ELF-1 (cell line): ENCODE results near the gene SEMA3B.
"Not testable (repeated sequence)": the region's sequence is repeated elsewhere in the genome, so short reads cannot be mapped to it uniquely, and the experiment has no call there.

ENCODE experiments used
- DNase-seq: peaks from one replicate; pipeline ENCODE4 v3.0.0-alpha.2; 2016; ENCODE audit warnings: low read depth, low spot score

The SEMA3B gene

GRCh38 chr3:50237754-50238548 lies 31.0 kb upstream of the SEMA3B start:
- DNase-seq, result peak; percentile 90

- DNase-seq, result no peak
Observed at GRCh38 chr3:50238549-50239026, 30.4 kb upstream of the SEMA3B start.

GRCh38 chr3:50239649-50240048 lies 29.3 kb upstream of the SEMA3B start:
- DNase-seq, result peak; percentile 45

- peak; percentile 95 for DNase-seq
Observed at GRCh38 chr3:50241163-50241562, 27.8 kb upstream of the SEMA3B start.

GRCh38 chr3:50241713-50242380 lies 27.1 kb upstream of the SEMA3B start:
- DNase-seq, result no peak

- no peak for DNase-seq
Observed at GRCh38 chr3:50242381-50242770, 26.6 kb upstream of the SEMA3B start.

- DNase-seq, result no peak
Observed at GRCh38 chr3:50242851-50243542, 25.9 kb upstream of the SEMA3B start.

DNA sequence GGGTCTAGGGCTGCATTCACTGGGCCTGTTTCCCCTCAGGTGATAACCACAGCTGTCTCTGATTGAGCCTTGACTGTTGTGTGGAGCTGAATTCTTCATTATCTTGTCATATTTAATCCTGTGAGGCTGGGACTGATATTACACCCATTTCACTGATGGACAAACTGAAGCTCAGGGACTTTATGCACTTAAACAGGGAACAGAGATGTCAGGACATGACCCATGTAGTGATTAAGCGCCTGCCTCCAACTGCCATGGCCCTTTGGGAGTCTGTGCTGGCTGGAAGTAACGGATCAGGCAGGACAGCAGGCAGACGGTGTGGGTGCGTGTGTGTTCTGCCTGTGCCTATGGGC lies 25.4 kb upstream of the SEMA3B start:
- no peak for DNase-seq

GRCh38 chr3:50244813-50245212 lies 24.1 kb upstream of the SEMA3B start:
- not testable (repeated sequence) for DNase-seq

DNA sequence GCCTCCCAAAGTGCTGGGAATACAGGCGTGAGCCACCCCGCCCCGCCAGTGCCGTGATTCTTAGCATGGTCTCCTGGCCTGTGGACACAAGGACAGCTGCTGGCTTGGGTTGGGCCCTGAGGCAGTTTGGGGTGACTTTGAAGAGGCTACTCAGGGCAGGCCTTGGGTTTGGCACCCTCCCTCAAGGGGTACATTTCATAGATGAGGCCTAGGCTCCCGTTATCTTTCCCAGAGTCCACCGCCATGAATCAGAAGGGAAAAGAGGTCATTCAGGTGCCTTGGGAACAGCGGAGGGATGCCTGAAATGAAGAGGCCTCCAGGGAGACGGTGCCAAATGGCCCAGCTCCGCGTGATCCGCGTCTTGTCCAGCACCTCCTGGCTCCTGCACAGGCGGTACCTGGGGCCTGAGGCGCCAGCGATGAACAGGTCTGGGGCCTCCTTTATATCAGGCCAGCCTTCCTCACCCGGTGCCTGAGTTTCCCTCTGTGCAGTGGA lies 23.6 kb upstream of the SEMA3B start:
- no peak for DNase-seq

DNA sequence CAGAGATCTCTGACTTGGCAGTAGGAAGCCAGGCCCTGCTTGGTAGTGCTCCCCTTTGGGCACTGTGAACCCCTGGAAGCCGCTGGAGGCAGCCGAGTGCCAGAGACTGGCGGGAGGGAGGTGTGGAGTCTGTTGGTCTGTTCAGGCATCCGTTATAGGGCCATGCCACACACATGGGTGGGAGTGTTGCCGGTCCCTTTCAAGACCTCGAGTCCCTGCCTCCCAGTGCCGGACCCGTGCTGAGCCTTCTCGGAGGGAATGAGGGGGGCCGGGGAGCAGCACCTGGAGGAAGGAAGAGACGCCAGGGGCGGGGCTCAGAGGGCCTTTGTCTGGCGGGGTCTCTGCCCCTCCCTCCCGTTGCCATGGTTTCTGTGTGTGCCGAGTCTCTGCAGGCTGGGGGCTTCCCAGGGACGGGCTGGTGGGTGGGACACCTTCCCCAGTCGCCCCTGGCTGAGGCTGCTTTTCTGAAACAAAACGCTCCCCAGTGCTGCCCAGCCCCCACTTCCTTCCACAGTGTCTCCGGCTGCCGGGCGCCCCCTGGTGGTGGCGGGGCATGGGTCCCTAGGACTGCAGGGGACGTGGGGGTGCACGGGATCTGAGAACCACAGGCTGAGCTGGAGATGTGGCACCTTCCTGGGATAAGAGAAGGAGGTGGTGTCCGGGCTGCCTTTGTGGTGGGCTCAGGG lies 23.0 kb upstream of the SEMA3B start:
- peak; percentile 96 for DNase-seq

GRCh38 chr3:50246517-50246954 lies 22.4 kb upstream of the SEMA3B start:
- DNase-seq, result no peak

- no peak for DNase-seq
Observed at GRCh38 chr3:50248387-50248786, 20.6 kb upstream of the SEMA3B start.

DNA sequence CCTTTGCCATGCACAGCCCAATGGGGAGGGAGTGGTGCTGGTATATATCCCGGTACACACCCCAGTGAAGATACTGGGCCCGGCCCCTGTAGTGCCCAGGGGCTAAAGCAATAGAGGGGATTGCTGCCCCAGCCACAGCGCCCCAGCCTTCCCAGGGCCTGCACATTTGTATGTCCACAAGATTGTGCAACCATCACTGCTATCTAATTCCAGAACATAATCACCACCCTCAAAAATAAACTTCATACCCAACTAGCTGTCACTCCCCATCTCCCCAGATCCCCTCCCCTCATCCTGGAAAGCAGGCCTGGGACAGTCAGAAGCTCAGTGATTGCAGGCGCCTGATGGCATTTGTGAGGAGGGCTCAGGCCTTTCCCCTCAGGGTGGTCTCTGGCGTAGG lies 19.5 kb upstream of the SEMA3B start:
- no peak for DNase-seq

GRCh38 chr3:50250514-50250913 lies 18.4 kb upstream of the SEMA3B start:
- no peak for DNase-seq

- no peak for DNase-seq
Observed at GRCh38 chr3:50251220-50251619, 17.7 kb upstream of the SEMA3B start.

- DNase-seq, result no peak
Observed at GRCh38 chr3:50254577-50255250, 14.2 kb upstream of the SEMA3B start.

GRCh38 chr3:50255251-50255615 lies 13.7 kb upstream of the SEMA3B start:
- no peak for DNase-seq

DNA sequence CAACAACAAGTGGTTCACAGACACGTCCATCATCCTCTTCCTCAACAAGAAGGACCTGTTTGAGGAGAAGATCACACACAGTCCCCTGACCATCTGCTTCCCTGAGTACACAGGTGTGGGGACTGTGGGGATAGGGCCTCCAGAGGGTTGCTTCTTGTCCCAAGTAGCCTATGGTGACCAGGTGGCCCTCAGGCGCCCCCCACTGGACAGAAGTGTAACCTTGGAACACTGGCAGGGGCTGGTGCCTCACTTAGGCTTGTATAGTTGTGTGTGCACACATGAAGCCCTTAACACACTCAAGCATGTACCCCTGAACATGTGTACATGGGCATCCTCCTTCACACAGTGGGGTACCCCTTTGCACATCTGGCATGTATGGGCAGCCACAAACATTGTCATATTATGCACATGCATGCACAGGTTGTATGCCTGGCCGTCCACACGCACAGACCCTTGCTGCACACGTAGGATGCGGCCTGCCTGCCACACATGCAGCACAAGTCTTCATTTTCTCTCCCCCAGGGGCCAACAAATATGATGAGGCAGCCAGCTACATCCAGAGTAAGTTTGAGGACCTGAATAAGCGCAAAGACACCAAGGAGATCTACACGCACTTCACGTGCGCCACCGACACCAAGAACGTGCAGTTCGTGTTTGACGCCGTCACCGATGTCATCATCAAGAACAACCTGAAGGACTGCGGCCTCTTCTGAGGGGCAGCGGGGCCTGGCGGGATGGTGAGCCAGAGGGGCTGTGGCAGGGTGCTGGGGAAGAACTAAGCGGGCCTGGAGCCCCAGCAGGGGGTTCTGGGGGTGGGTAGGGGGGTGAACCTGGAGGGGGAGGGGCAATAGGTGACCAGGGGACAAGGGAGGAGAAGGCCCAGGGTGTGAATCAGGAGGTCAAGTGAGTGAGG lies 11.7 kb upstream of the SEMA3B start:
- DNase-seq, result peak; percentile 69

GRCh38 chr3:50258029-50258680 lies 10.8 kb upstream of the SEMA3B start:
- DNase-seq, result no peak
